Esophagus muscularis mucosa (tissue), 4 donors: ENCODE measurements around the gene GNA12. TPM values are rescaled to one million over a fixed set of nuclear protein-coding genes. Genes with fewer than 3 reads are reported as not detected.
A peak's percentile ranks its signal among the peaks of the same experiment; 100 is the strongest.

ENCODE experiments used
- DNase-seq: peaks from one replicate; pipeline ENCODE4 v3.0.0-alpha.2; 2017; ENCODE audit errors: extremely low spot score
- H3K27ac ChIP-seq, 4 donors: fragments of 200-600 bp; sonication (generic); replicated peaks in 1 of 4; 1 replicate in 3 of 4; 2 replicates in 1 of 4; pipeline ENCODE4 v1.5.1; 2016 to 2019; ENCODE audit warnings: mild to moderate bottlenecking in 1 of 4
- H3K27me3 ChIP-seq, 4 donors: fragments of 200-600 bp; sonication (generic); one replicate each; pipeline versions ENCODE4 v1.5.1 to v1.6.0; 2016 to 2019
- H3K36me3 ChIP-seq, 4 donors: fragments of 200-600 bp; sonication (generic); one replicate each; pipeline ENCODE4 v1.5.1; 2016 to 2019
- H3K4me1 ChIP-seq, 4 donors: fragments of 200-600 bp; sonication (generic); one replicate each; pipeline ENCODE4 v1.5.1; 2016 to 2019
- H3K4me3 ChIP-seq, 4 donors: fragments of 200-600 bp; sonication (generic); 1 replicate in 2 of 4; 2 replicates in 2 of 4; pipeline ENCODE4 v1.5.1; 2016 to 2019; ENCODE audit warnings: mild to moderate bottlenecking in 4 of 4, moderate library complexity in 1 of 4
- H3K9me3 ChIP-seq, 4 donors: fragments of 200-600 bp; sonication (generic); 1 replicate in 3 of 4; 2 replicates in 1 of 4; pipeline ENCODE4 v1.5.1; 2016 to 2019
- CTCF ChIP-seq, 3 experiments: fragments of 200-600 bp in 2 of 3; fragments of 450-650 bp in 1 of 3; sonication (generic) in 2 of 3; IDR thresholded peaks; one replicate each; pipeline ENCODE4 v1.5.1; 2017 to 2019; ENCODE audit warnings: antibody characterized with exemption in 3 of 3, mild to moderate bottlenecking in 2 of 3, moderate library complexity in 1 of 3
- EP300 ChIP-seq: sonication (generic); formaldehyde crosslinking; IDR thresholded peaks from one replicate; pipeline ENCODE4 v1.6.1; 2017; ENCODE audit warnings: antibody characterized with exemption
- POLR2A ChIP-seq: fragments of 450-650 bp; IDR thresholded peaks from one replicate; pipeline ENCODE4 v1.6.1; 2017; ENCODE audit warnings: antibody characterized with exemption, moderate library complexity, mild to moderate bottlenecking, low read depth
- POLR2AphosphoS5 ChIP-seq, 2 donors: sonication (generic); formaldehyde crosslinking; IDR thresholded peaks; one replicate each; pipeline ENCODE4 v1.6.1; 2017; ENCODE audit warnings: antibody characterized with exemption in 2 of 2
- WGBS: methylation state at CpG from one replicate; pipeline ENCODE4 v1.1.5; 2018; 5-methylcytosine and 5-hydroxymethylcytosine counted together
- intact Hi-C: fragments of 100-400 bp; cut with DNase I; formaldehyde crosslinking; loops from one replicate; pipeline ENCODE4 v1.15.1; 2023
- total RNA-seq, 4 donors: library from RNA; depleted of rRNA; stranded (reverse); fragments of >200 nt; gene quantifications; one replicate each; pipeline versions ENCODE4 v1.1.0 to v1.2.1, GENCODE V29; 2016

GNA12 gene
- total RNA-seq, 4 donors from 2014 or later: 25.3 to 61.8 (median 38.9) TPM

GRCh38 chr7:2735744-2736143 is 108.4 kb downstream of the GNA12 start:
- no peaks in the 10 kb centered on the region for H3K27me3 ChIP-seq
- H3K4me1 ChIP-seq: peaks cover 28 to 41% (median 37%) of the 10 kb centered on the region in 4 donors
- intact Hi-C loops: no loop called here
- no peak overlapping the region for H3K4me3 ChIP-seq
- H3K36me3 ChIP-seq: peaks cover 0 to 10% (median 7%) of the 10 kb centered on the region in 4 donors
- no peaks in the 10 kb centered on the region for H3K9me3 ChIP-seq
- no peak for TF ChIP-seq POLR2AphosphoS5 (IDR thresholded peaks at IDR 0.05)
- TF ChIP-seq EP300: no peak
- TF ChIP-seq CTCF (IDR thresholded peaks at IDR 0.05): no peak
- TF ChIP-seq POLR2A: no peak
- 94% methylated on average over 6 of the region's 13 CpGs for WGBS
- H3K27ac ChIP-seq: no peak overlapping the region
- no peak for DNase-seq

- no peak overlapping the region for H3K4me3 ChIP-seq
- TF ChIP-seq POLR2AphosphoS5 (IDR thresholded peaks at IDR 0.05) (peak; percentile 11), EP300 (no peak)
- no peak for DNase-seq
- H3K27me3 ChIP-seq: no peaks in the 10 kb centered on the region
- 64% methylated on average over 21 of the region's 33 CpGs for WGBS
- peak overlapping the region in 3 of 4 donors; percentile 33 to 63 (median 35) for H3K27ac ChIP-seq
- H3K9me3 ChIP-seq: no peaks in the 10 kb centered on the region
- intact Hi-C loops: no loop called here
- H3K4me1 ChIP-seq: peaks cover 36 to 48% (median 41%) of the 10 kb centered on the region in 4 donors
- peaks cover 0 to 15% (median 11%) of the 10 kb centered on the region in 4 donors for H3K36me3 ChIP-seq
Observed at GRCh38 chr7:2734751-2735571, 109.1 kb downstream of the GNA12 start.

DNA sequence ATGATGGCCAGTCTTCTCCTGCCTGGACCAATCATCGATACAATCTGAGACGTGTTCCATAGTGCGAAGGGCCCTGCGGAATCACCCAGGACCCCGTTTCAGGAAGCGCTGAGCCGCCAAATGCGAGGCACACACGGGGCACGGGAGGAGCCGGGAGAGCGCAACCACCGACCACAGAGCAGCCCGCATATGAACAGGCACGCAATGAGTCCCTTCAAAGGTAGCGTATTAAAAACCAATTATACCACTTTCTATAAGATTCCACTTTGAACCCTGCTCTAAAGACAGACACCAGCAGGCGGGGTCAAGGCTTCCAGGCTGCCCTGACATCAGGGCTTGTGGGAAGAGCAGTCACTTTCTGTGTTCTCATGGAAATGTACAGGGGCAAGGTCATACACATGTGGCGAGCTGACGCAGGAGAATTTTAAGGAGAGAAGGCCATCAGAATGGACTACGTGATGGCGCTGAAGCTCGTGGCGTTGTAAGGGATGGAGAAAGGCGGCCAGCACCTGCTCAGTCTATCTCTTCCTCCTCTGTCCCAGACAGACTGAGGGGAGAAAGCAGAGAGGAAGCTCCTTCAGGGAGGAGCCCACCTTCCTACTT is 109.9 kb downstream of the GNA12 start:
- Histone ChIP-seq H3K9me3 (no peaks in the 10 kb centered on the region), H3K27me3 (no peaks in the 10 kb centered on the region), H3K4me1 (peaks cover 41 to 56% (median 46%) of the 10 kb centered on the region in 4 donors), H3K4me3 (no peak overlapping the region), H3K36me3 (peaks cover 0 to 17% (median 11%) of the 10 kb centered on the region in 4 donors), H3K27ac (peak overlapping the region in 2 of 4 donors; percentile 33 to 63)
- no peak for TF ChIP-seq POLR2AphosphoS5 (IDR thresholded peaks at IDR 0.05)
- TF ChIP-seq EP300: no peak
- no peak for TF ChIP-seq POLR2A
- TF ChIP-seq CTCF (IDR thresholded peaks at IDR 0.05): no peak
- no peak for DNase-seq
- intact Hi-C loops: no loop called here
- whole genome bisulfite sequencing: 85% methylated on average over 24 of the region's 24 CpGs

DNA sequence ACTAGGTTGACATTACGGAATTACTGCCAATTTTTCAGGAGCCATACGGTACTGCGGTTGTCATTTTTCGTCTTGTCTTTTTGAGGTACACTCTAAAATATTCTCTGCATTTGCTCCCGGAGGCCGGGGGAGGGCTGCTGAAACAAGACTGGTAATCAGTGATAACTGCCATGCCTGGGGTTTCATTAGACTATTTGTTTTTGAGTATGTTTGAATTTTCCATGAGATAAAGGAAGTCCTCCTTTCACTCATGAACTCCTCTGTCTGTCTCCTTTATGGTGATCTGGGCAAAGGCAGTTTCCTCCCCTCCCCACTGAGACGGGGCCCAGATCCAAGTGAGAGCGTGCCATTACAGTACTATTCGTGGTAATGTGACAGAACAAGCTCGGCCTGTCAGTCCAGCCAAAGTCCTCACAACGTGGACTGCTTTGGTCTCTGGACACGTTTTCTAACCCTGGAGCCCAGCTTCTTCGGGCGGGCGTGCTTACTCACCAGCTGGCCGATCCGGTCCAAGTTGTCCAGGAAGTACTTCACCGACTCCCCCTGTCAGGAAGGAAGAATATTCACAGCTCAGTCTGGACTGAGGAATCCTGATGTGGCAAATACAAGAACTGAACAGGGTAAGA is 111.0 kb downstream of the GNA12 start:
- no peak for TF ChIP-seq POLR2A
- TF ChIP-seq CTCF (IDR thresholded peaks at IDR 0.05): no peak
- peak; percentile 26 to 55 for TF ChIP-seq POLR2AphosphoS5 (IDR thresholded peaks at IDR 0.05)
- TF ChIP-seq EP300: no peak
- peaks cover 0 to 22% (median 11%) of the 10 kb centered on the region in 4 donors for H3K36me3 ChIP-seq
- DNase-seq: no peak
- H3K4me3 ChIP-seq: no peak overlapping the region
- H3K27ac ChIP-seq: peak overlapping the region; percentile 46 to 63 (median 53)
- 51% methylated on average over 18 of the region's 18 CpGs for WGBS
- H3K4me1 ChIP-seq: peaks cover 33 to 59% (median 49%) of the 10 kb centered on the region in 4 donors
- intact Hi-C loops: no loop called here
- no peaks in the 10 kb centered on the region for H3K27me3 ChIP-seq
- H3K9me3 ChIP-seq: no peaks in the 10 kb centered on the region

DNA sequence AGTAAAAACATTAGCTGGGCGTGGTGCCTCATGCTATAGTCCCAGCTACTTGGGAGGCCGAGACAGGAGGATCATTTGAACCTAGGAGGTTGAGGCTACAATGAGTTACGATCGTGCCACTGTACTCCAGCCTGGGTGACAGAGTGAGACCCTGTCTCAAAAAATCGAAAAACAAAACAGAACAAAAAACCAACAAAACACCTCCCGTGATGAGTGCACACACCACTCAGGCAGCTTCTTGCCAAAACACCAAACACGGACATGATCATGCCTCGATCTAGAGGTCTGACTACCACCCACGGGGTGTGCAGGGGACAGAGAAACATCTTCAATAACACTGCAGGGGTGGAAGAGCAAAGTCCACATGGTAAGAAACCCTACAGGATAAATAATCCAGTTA is 111.7 kb downstream of the GNA12 start:
- H3K27ac ChIP-seq: peak overlapping the region in 1 of 4 donors; percentile 46
- no peak for DNase-seq
- TF ChIP-seq EP300: no peak
- TF ChIP-seq POLR2AphosphoS5 (IDR thresholded peaks at IDR 0.05): no peak
- no peak for TF ChIP-seq POLR2A
- no peak for TF ChIP-seq CTCF (IDR thresholded peaks at IDR 0.05)
- peaks cover 0 to 24% (median 11%) of the 10 kb centered on the region in 4 donors for H3K36me3 ChIP-seq
- H3K4me3 ChIP-seq: no peak overlapping the region
- intact Hi-C loops: no loop called here
- H3K9me3 ChIP-seq: no peaks in the 10 kb centered on the region
- no peaks in the 10 kb centered on the region for H3K27me3 ChIP-seq
- peaks cover 30 to 56% (median 43%) of the 10 kb centered on the region in 4 donors for H3K4me1 ChIP-seq
- WGBS: 96% methylated on average over 9 of the region's 9 CpGs
